ENCODE results near the gene KCNQ1OT1. TPM values are rescaled to one million over a fixed set of nuclear protein-coding genes. Genes with fewer than 3 reads are reported as not detected.

KCNQ1OT1 gene
- total RNA-seq, 1 donor from 2014 or later, result 3.4 TPM

- Histone ChIP-seq H3K9me3 (no peaks in the 10 kb centered on the region), H3K4me1 (no peaks in the 10 kb centered on the region), H3K27me3 (no peaks in the 10 kb centered on the region), H3K4me3 (no peak overlapping the region), H3K27ac (no peak overlapping the region), H3K36me3 (no peaks in the 10 kb centered on the region)
- TF ChIP-seq CTCF (IDR thresholded peaks at IDR 0.05) (no peak), POLR2A (IDR thresholded peaks at IDR 0.05) (no peak), POLR2AphosphoS5 (IDR thresholded peaks at IDR 0.05; ENCODE audit: insufficient read depth in 1 of 2, low read depth in 1 of 2) (no peak)
- peak in 1 of 2 donors; percentile 29 for DNase-seq (ENCODE audit: extremely low spot score in 2 of 2)
- intact Hi-C loops (cut with DNase I), result no loop called here
Measured at GRCh38 chr11:2666828-2667570, 32.8 kb downstream of the KCNQ1OT1 start.

- Histone ChIP-seq H3K4me3 (no peak overlapping the region), H3K4me1 (no peaks in the 10 kb centered on the region), H3K36me3 (no peaks in the 10 kb centered on the region), H3K27me3 (no peaks in the 10 kb centered on the region), H3K9me3 (no peaks in the 10 kb centered on the region), H3K27ac (no peak overlapping the region)
- peak in 1 of 2 donors; percentile 69 for DNase-seq (ENCODE audit: extremely low spot score in 2 of 2)
- intact Hi-C loops (cut with DNase I), result no loop called here
- TF ChIP-seq CTCF (IDR thresholded peaks at IDR 0.05) (no peak), POLR2A (IDR thresholded peaks at IDR 0.05) (no peak), POLR2AphosphoS5 (IDR thresholded peaks at IDR 0.05; ENCODE audit: insufficient read depth in 1 of 2, low read depth in 1 of 2) (no peak)
Measured at GRCh38 chr11:2666401-2666741, 33.4 kb downstream of the KCNQ1OT1 start.

DNA sequence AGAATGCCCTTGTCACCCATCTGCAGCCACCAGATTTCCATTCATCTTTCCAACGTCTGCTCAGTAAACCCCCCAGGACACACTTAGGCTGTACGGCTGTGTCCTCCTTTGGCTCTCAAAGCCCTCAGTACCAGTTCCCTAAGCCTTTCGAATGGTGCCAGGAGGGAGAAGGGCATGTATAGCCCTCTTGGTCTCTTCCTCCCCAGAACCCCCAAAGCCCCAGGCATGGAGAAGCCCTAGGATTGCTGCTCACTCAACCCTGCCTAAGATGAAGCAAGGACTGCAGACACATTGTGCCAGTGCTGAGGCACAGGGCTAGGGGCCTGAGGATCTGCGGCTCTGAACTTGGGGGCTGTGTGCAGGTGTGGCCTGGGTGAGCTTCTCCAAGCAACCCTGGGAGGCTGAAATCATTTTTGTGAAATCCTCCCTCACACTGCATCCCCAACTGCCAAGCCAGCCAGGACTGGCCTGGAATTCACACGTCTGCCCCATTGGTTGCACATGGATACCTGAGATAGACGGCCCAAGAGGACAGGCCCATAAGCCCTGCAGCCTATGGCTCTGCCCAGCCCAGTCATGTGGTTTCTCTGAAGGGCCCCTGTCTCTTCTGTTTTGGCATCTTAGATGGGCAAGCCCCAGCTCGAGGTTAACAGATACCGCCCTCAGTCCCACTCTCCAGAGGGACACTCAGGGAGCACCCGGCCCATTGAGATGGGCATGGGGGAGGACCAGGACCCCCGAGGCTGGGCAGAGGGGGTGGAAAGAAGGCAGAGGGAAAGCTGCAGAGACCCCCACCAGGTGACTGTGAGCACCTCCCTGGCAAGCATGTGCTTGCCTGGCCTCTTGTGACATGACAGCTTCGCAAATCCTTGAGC is 34.0 kb downstream of the KCNQ1OT1 start:
- no peaks in the 10 kb centered on the region for H3K36me3 ChIP-seq
- H3K4me3 ChIP-seq, result no peak overlapping the region
- DNase-seq (ENCODE audit: extremely low spot score in 2 of 2), result peak; percentile 58 to 79
- no peaks in the 10 kb centered on the region for H3K9me3 ChIP-seq
- intact Hi-C loops (cut with DNase I), result no loop called here
- TF ChIP-seq POLR2AphosphoS5 (IDR thresholded peaks at IDR 0.05; ENCODE audit: insufficient read depth in 1 of 2, low read depth in 1 of 2) (no peak), CTCF (IDR thresholded peaks at IDR 0.05) (no peak), POLR2A (IDR thresholded peaks at IDR 0.05) (no peak)
- no peaks in the 10 kb centered on the region for H3K4me1 ChIP-seq
- no peak overlapping the region for H3K27ac ChIP-seq
- H3K27me3 ChIP-seq, result no peaks in the 10 kb centered on the region

GRCh38 chr11:2664791-2665525 is 34.8 kb downstream of the KCNQ1OT1 start:
- Histone ChIP-seq H3K27ac (no peak overlapping the region), H3K9me3 (peaks cover 6% of the 10 kb centered on the region), H3K36me3 (no peaks in the 10 kb centered on the region), H3K4me1 (no peaks in the 10 kb centered on the region), H3K27me3 (no peaks in the 10 kb centered on the region), H3K4me3 (no peak overlapping the region)
- peak; percentile 42 to 49 for DNase-seq (ENCODE audit: extremely low spot score in 2 of 2)
- TF ChIP-seq CTCF (IDR thresholded peaks at IDR 0.05) (no peak), POLR2AphosphoS5 (IDR thresholded peaks at IDR 0.05; ENCODE audit: insufficient read depth in 1 of 2, low read depth in 1 of 2) (no peak), POLR2A (IDR thresholded peaks at IDR 0.05) (no peak)
- intact Hi-C loops (cut with DNase I), result no loop called here
